HG02870 (cell line): ENCODE measurements around the gene SLTM.
"Not testable (repeated sequence)": the region's sequence is repeated elsewhere in the genome, so short reads cannot be mapped to it uniquely, and the experiment has no call there.

Experiments used
- ATAC-seq: cut with Tn5 transposase; IDR thresholded peaks from one replicate; pipeline ENCODE4 v1.9.1; 2021; ENCODE audit warnings: mild to moderate bottlenecking, moderate library complexity; ENCODE audit not compliant: unreplicated experiment

Gene SLTM

GRCh38 chr15:58933281-58934113, at the start of gene SLTM:
TSS of gene SLTM (minus strand) at chr15:58933679. CDS start at chr15:58933565, 114 bp downstream.
- peak; percentile 82 for ATAC-seq

DNA sequence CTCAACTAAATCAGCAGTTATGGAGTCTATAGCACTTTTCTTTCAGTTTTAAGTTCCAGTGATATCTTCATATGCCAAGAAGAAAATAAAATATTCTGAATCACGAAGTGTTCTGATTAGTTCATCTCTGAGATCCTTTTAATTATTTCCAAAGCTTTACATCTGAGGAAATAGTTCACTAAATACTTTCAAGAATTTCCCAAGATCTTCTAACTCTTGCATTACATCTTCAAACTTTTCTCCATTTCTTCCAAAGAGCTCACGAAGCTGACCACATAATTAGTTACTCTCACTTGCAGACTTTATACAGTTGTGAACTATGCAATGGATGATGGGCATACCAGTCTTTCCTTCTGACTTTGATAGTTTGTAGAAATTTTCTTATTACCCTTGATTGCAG, 49.8 kb upstream of the SLTM start:
- no peak for ATAC-seq

DNA sequence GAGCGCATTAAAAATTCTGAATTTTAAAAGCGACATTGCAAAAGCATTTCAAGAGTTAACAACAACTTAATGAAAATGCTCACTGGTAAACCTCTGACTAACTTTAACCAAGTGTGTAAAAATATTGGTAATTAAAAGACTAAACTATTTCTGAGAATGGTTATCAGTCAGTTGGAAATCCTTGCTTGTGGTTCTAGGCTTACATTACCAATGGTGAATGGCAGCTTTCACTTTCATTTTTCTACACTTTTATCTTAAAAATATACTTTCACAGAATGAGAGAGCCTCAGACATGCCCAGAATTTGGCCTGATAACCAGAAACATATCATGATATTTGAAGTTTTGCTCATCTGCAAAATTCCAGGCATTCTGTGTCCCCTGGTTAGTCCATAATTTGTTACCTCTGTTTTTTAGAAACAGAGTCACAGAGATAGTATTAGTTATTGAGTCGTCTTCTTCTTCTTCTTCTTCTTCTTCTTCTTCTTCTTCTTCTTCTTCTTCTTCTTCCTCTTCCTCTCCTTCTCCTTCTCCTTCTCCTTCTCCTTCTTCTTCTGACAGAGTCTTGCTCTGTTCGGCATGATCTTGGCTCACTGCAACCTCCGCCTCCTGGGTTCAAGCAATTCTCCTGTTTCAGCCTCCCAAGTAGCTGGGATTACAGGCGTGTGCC, 48.5 kb upstream of the SLTM start:
- no peak for ATAC-seq

DNA sequence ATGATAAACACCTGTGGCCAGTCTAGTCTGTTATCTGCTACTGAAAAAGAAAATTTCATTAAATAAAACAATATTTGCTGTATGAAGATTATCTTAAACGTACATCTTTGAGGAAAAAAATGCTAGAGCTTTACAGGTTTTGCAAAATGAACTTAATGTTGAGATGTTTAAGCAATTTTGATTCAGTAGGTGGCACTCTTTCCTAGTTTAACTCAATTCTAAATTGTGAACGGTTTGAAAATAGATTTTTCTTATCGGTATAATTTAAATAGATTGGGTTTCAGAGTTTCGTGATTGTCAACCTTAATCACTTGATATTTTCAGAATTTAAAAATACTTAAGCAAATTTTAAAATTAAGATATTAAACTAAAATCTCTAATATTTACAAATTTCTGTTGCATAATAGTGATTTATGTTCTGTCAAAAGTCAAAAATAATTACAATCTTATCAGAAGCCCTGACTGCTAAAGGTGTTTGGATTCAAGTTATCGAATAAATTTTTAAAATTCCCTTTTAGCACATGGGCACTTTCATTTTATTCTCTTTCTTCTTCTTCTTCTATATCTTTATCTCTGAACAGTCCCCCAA, 47.0 kb upstream of the SLTM start:
- ATAC-seq: no peak

DNA sequence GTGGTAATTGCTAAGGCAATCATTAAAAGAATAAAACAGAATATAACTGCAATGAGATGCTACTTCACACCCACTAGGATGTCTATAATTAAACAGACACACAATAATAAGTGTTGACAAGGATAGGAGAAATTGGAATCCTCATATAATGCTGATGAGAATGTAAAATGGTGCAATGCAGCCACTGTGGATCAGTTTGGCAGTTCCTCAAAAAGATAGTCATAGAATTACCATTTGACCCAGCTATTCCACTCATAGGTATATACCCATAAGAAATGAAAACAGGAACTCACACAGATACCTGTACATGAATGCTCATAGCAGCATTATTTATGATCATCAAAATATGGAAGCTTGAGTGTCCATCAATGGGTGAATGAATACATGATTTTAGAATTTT, 44.4 kb upstream of the SLTM start:
- ATAC-seq: no peak

GRCh38 chr15:58967479-58967878, 34.0 kb upstream of the SLTM start:
- ATAC-seq: no peak

DNA sequence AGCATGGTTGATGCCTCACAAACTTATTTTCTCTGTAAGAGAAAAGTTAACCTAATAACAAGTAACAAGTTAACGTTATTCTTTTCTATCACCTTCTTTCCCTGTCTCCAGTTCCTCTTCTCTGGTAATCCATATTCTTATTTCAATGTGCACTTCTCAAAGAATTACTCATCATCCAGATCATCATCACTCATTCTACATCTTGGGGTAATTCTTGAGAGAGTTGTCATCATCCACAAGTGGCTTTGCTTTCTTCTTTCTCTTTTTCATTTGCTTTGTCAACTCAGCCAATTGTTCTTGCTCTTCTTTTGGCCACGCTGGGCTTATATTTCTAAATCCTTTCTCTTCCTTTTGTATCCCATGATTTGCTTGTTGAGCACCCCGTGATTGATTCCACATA, 33.2 kb upstream of the SLTM start:
- ATAC-seq: no peak

- ATAC-seq: no peak
Observed at GRCh38 chr15:58962662-58963565, 29.4 kb upstream of the SLTM start.

DNA sequence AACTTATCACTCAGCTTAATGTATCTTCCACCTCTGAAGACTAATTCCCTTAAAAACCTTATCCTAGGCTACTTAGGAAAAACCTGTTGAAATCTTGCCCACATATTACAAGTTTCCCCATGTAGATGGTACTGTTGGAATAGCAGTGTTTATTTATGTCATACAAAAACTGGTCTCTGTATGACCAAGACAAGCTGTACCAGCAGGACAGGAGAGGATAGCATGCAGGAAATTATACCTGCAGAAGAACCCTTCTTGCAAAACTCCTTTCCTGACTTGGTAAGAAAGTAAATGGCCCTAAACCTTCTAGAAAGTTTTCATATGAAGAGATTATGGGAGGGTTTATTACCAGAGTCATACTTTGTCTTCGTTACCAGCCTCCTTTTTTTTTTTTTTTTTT, 28.7 kb upstream of the SLTM start:
- no peak for ATAC-seq

- ATAC-seq: no peak
Observed at GRCh38 chr15:58958811-58959210, 25.3 kb upstream of the SLTM start.

DNA sequence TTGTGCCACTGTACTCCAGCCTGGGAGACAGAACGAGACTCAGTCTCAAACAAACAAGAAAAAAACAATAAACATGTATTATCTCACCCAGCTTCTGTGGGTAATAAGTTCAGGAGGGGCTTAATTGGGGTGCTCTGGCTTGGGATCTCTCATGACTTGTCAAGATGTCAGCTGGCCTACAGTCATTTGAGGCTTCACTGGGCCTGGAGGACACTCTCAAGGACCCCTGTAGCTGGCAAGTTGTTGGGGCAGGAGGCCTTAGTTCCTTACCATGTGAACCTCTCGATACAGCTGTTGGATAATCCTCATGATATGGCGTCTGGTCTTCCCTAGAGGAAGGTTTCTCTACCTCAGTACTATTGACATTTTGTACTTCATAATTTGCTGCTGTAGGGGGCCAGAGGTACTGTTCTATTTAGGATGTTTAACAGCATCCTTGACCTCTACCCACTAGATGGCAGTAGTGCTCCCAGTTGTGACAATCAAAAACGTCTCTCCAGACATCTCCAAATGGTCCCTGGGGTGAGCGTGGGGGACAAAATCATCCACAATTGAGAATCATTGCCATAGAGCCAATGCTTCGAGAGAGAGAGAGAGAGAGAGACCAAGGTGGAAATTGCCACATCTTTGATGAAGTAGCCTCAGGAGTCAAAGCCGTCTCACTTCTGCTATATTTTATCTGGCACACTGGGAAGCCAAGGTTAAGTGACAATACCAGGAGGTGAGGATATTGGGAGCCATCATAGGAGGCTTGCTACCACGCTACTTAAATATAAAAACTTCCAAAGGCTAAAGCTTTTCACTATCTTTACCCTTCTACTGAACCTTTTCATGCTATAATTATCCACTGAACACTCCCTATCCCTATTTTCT, 23.9 kb upstream of the SLTM start:
- ATAC-seq: peak; percentile 47

DNA sequence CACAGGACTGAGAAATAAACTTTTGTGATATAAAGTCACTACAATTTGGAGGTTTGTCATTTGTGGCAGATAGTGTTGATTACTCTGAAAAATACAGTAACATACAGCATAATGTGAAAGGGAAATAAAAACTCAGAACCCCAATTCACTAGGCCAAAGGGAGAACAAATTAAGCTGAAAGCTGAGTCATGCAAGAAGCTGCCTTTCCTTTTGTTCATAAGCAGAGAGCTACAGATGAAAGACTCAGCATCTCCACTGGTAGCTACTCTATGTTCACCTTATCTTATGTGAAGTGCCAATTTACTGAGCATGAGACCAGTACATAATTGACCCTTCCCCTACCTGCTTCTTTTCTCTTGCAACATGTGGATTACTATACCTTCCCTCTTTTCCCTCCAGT, 19.3 kb upstream of the SLTM start:
- ATAC-seq: no peak

- ATAC-seq: no peak
Observed at GRCh38 chr15:58951388-58952007, 18.0 kb upstream of the SLTM start.

DNA sequence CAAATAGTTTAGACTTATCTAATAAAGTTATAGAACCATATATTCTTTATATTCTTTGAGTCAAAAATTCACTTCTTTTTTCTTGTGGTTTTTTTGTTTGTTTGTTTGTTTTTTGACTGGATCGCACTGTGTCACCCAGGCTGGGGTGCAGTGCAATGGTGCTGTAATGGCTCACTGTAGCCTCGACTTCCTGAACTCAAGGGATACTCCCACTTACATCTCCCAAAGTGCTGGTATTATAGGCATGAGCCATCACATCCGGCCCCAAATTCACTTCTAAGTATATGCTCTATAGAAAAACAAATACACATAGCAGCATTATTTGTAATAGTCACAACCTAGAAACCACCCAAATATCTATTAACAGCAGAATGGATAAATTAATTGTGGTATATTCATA, 13.7 kb upstream of the SLTM start:
- no peak for ATAC-seq

GRCh38 chr15:58934974-58935373, 1.5 kb upstream of the SLTM start:
- not testable (repeated sequence) for ATAC-seq

DNA sequence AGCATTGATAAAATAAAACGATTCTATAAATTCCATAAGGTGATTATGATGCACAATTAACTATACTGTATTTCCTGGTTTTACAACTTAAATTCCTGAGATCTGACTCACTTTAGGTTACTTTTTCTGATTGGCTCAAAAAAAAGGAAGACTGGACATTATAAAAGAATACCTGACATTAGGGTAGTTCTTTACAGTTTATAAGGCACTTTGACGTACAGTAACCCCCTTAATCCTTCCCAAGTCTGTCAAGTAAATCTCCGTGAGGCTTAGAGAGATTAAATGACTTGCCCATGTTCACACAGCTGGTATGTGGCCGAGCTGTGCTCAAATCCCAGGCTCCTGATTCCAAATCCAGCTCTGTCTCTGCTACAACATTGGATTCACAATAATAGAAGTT, 1.0 kb upstream of the SLTM start:
- ATAC-seq: no peak

GRCh38 chr15:58934114-58934447, 602 bp upstream of the SLTM start:
- ATAC-seq: no peak

DNA sequence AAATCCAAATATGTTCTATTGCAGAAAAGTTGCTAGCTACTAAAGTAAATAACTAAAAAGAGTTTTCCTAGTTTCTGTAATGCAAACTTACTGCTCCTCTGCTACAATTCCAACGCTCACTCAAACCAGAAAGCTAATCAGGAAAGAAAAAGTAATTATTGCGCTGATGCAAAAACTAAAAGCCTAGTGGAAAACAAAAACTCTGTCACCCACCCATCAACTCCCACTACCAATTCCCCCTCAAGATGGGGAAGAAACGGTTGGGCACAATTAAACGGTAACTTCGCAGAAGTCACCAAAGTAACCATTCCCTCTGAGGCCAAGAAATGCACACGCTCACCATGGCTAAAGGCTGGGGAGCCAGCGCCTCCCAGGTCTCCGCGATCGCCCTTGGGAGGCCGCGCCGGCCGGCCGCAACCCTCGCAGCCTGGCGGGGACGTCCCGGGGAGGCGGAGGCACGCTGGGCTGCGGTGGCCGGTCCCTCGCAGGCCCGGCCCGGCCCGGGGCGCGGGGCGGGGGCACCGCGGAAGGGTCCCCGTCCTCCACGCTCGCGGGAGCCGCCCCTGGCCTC, 684 bp downstream of the SLTM start:
- peak; percentile 35 for ATAC-seq

DNA sequence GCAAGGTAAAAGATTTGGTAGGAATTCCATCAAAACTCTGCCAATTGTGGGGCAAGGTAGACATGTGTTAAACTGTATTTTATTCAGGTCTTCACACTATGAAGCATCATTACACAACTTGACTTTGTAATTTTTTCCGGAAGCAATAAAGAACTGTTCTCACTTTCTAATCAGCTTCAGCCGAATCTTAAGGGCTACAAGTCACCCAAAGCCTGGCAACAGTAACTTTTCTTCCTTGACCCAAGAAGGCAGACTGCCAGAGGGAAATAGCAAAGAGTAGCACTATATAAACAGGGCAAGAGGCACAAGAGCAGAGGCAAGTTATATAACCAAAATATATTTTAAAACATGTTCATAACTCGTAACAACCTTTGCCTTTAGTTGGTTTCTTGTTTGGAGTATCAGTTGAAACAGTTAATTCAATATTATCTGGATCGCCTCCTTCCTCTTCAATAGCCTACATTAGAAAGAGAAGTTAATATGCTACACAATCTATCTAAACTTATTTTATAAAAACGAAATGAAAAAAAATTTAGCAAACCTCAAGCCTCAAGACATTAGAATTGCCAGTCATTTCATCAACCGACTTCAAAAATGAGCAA, 1.4 kb downstream of the SLTM start:
- no peak for ATAC-seq
